HG03571 (cell line): ENCODE results near the gene PPL.
"Not testable (repeated sequence)": the region's sequence is repeated elsewhere in the genome, so short reads cannot be mapped to it uniquely, and the experiment has no call there.

Source experiments
- ATAC-seq: cut with Tn5 transposase; IDR thresholded peaks from one replicate; pipeline ENCODE4 v1.9.1; 2021; ENCODE audit not compliant: unreplicated experiment

PPL gene, protein sequence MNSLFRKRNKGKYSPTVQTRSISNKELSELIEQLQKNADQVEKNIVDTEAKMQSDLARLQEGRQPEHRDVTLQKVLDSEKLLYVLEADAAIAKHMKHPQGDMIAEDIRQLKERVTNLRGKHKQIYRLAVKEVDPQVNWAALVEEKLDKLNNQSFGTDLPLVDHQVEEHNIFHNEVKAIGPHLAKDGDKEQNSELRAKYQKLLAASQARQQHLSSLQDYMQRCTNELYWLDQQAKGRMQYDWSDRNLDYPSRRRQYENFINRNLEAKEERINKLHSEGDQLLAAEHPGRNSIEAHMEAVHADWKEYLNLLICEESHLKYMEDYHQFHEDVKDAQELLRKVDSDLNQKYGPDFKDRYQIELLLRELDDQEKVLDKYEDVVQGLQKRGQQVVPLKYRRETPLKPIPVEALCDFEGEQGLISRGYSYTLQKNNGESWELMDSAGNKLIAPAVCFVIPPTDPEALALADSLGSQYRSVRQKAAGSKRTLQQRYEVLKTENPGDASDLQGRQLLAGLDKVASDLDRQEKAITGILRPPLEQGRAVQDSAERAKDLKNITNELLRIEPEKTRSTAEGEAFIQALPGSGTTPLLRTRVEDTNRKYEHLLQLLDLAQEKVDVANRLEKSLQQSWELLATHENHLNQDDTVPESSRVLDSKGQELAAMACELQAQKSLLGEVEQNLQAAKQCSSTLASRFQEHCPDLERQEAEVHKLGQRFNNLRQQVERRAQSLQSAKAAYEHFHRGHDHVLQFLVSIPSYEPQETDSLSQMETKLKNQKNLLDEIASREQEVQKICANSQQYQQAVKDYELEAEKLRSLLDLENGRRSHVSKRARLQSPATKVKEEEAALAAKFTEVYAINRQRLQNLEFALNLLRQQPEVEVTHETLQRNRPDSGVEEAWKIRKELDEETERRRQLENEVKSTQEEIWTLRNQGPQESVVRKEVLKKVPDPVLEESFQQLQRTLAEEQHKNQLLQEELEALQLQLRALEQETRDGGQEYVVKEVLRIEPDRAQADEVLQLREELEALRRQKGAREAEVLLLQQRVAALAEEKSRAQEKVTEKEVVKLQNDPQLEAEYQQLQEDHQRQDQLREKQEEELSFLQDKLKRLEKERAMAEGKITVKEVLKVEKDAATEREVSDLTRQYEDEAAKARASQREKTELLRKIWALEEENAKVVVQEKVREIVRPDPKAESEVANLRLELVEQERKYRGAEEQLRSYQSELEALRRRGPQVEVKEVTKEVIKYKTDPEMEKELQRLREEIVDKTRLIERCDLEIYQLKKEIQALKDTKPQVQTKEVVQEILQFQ (N-terminal part only)

GRCh38 chr16:4936991-4937781, at the start of gene PPL:
Gene PPL (minus strand): TSS chr16:4937148. CDS start chr16:4937045, 103 bp downstream.
- ATAC-seq = no peak

- ATAC-seq = no peak
These were observed 47.4 kb upstream of the PPL start for GRCh38 chr16:4984174-4984990.

- ATAC-seq = no peak
These were observed 45.3 kb upstream of the PPL start for GRCh38 chr16:4982056-4982867.

DNA sequence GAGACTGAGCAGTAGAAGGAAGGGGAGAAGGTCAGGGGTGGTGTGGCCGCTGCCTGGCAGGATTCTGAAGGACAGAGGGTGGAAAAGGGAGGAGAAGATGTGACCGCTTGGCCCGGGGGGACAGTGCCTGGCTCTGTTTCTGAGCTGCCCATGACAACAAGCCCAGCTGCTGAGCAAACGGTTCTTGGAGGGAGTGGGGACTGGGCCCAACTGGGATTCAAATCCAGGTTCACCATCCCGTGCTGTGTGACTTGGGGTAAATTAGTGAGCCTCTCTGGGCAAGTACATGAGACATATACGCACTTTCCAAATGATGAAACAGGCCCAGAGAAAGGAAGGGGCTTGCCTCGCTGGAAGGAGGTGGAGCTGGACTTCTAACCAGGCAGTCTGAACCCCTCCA, 44.5 kb upstream of the PPL start:
- ATAC-seq = no peak

DNA sequence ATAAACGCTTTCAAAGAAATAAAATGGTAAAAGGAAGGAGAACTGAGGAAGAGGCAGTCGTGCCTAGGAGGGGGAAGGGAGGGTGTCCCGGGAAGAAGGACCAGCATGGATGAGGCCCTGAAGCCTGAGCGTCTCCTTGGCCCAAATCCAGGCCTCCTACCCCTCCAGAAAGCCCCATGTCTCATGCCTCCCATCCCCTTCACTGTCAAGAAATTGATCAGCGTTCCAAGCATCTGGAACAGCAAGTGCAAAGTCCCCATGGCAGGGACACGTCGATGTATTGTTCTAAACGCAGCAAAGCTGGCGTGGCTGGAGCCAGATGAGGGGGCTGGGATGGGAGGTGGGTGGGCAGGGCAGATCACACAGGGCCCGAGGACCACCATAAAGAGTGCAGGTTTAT, 43.7 kb upstream of the PPL start:
- ATAC-seq = no peak

- ATAC-seq = no peak
These were observed 43.0 kb upstream of the PPL start for GRCh38 chr16:4979736-4980660.

DNA sequence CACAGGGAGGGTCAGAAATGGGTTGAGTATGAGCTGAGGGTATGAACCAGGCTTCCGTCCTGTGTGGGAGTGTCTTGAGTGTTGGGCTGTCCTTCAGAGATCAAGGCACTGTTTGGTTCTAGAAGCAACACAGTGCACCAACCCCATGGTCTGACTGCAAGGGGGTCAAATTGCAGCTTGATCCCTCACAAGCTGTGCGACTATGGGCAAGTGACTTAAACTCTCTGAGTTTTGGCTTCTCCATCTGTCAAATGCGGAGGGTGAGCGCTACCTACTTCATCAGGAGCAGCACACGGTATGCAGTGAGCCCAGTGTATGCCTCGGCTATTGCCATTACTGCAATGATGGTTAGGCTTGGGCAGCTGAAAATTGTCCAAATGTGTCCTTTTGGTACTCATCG, 42.2 kb upstream of the PPL start:
- ATAC-seq = no peak

GRCh38 chr16:4976611-4977145, 39.7 kb upstream of the PPL start:
- no peak for ATAC-seq

DNA sequence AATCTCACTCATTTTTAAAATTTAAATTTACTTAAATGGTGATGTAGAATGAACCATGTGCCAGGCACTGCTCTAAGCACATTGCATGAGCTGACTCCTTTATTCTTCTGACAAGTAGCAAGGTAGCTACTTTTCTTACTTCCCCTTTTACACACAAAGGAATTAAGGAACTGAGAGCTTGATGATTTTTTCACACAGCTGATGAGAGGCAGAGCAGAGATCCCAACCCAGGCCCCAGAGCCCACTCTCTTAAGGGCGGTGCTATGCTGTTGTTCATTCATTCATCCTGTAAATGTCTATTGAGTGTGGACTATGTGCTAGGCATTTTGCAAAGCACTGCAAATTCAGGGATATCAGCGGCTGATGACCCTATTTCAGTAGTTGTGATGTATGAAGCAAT, 39.1 kb upstream of the PPL start:
- ATAC-seq = peak; percentile 85

- ATAC-seq = no peak
These were observed 36.1 kb upstream of the PPL start for GRCh38 chr16:4972938-4973587.

GRCh38 chr16:4970010-4970409, 33.1 kb upstream of the PPL start:
- no peak for ATAC-seq

- no peak for ATAC-seq
These were observed 32.0 kb upstream of the PPL start for GRCh38 chr16:4968879-4969483.

DNA sequence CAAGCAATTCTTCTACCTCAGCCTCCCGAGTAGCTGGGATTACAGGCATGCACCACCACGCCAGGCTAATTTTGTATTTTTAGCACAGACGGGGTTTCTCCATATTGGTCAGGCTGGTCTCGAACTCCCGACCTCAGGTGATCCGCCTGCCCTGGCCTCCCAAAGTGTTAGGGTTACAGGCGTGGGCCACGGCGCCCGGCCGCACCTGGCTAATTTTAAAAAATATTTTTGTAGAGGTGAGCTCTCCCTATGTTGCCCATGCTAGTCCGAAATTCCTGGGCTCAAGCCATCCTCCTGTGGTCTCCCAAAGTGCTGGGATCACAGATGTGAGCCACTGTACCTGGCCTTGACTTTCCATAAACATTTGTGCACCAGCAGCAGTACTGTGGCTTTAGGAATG, 31.3 kb upstream of the PPL start:
- not testable (repeated sequence) for ATAC-seq

GRCh38 chr16:4966736-4967453, 29.9 kb upstream of the PPL start:
- no peak for ATAC-seq

- not testable (repeated sequence) for ATAC-seq
These were observed 26.6 kb upstream of the PPL start for GRCh38 chr16:4963527-4963926.

DNA sequence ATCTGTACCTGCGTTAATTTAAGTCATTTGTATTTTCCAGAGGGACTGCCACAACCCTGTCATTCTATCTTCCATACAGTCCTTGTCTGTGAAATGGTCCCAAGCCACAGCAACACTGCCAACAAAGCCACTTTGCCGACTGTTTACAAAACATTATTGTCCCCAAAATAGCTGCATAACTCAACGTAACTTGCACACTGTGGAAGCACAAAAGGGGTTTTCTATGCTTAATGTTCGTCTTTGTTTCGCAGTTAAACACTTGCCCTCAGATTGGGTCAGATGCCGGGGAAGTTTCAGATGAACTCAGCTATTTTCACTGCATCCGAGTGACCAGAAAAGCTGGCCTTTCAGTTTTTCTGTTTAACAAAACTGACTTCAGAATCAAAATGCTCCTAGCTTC, 25.8 kb upstream of the PPL start:
- ATAC-seq = no peak
